GM12878 (cell line): ENCODE measurements around the gene CTNS. TPM values are rescaled to one million over a fixed set of nuclear protein-coding genes. Genes with fewer than 3 reads are reported as not detected.

Source experiments
- ATAC-seq: fragments of 200-7000 bp; cut with Tn5 transposase; 3 replicates; pipeline ENCODE4 v1.9.1; 2020; ENCODE audit warnings: mild to moderate bottlenecking, moderate library complexity
- BruUV-seq: library from RNA; stranded (reverse); fragments of 400-500 nt; replicated peaks from 2 replicates; lab custom pipeline; 2021; lab: Mats Ljungman, UMichigan
- CTCF ChIA-PET: fragments of 300-600 bp; sonication (Branson Sonifier 250); formaldehyde crosslinking; extraction: SDS; loops from one replicate; lab custom pipeline; 2021; ENCODE audit warnings: inconsistent platforms; lab: Yijun Ruan, JAX
- POLR2A ChIA-PET: fragments of 350-600 bp; formaldehyde crosslinking; extraction: SDS; loops from one replicate; lab custom pipeline; 2021; ENCODE audit warnings: inconsistent platforms; lab: Charles Lee
- RAD21 ChIA-PET: fragments of 300-600 bp; sonication (Branson Sonifier 250); formaldehyde crosslinking; loops from one replicate; lab custom pipeline; 2023; ENCODE audit warnings: antibody characterized with exemption; ENCODE audit not compliant: unreplicated experiment; lab: Charles Lee
- SMC1A ChIA-PET: fragments of 300-600 bp; sonication (Branson Sonifier 250); formaldehyde crosslinking; loops from one replicate; lab custom pipeline; 2023; ENCODE audit not compliant: unreplicated experiment, uncharacterized antibody; lab: Charles Lee
- DNase-seq: peaks from one replicate; pipeline ENCODE4 v3.0.0-alpha.2; 2011; ENCODE audit warnings: low read depth, low spot score
- FAIRE-seq: peaks from 3 replicates; lab custom pipeline; 2011; peaks lifted over from hg19 to GRCh38; lab: Jason Lieb, UNC
- H2AFZ ChIP-seq: 2 replicates; pipeline ENCODE4 v1.6.0; 2011; ENCODE audit warnings: low read depth, low read length, control low read depth; ENCODE audit not compliant: control insufficient read depth
- H3K27ac ChIP-seq: 2 replicates; pipeline ENCODE4 v1.5.1; 2011; ENCODE audit warnings: control low read depth; ENCODE audit not compliant: control insufficient read depth, insufficient read depth
- H3K27me3 ChIP-seq, 2 experiments: replicated peaks in 1 of 2; 2 replicates each; pipeline versions ENCODE4 v1.6.0 to v1.6.1; 2011; ENCODE audit warnings: low read length in 1 of 2; ENCODE audit not compliant: control insufficient read depth in 2 of 2, insufficient read depth in 2 of 2
- H3K36me3 ChIP-seq, 2 experiments: 2 replicates each; pipeline ENCODE4 v1.5.1; 2011; ENCODE audit warnings: low read length in 1 of 2; ENCODE audit not compliant: control insufficient read depth in 2 of 2, insufficient read depth in 2 of 2
- H3K4me1 ChIP-seq: 2 replicates; pipeline ENCODE4 v1.6.1; 2011; ENCODE audit warnings: mild to moderate bottlenecking, low read length, moderate library complexity, mixed read lengths; ENCODE audit not compliant: control insufficient read depth, insufficient read depth
- H3K4me2 ChIP-seq: 2 replicates; pipeline ENCODE4 v1.6.0; 2011; ENCODE audit warnings: control low read depth; ENCODE audit not compliant: control insufficient read depth, insufficient read depth
- H3K4me3 ChIP-seq: fragments of 200-600 bp; sonication (generic); 2 replicates; pipeline ENCODE4 v1.5.1; 2016
- H3K79me2 ChIP-seq: 2 replicates; pipeline ENCODE4 v1.6.0; 2011; ENCODE audit warnings: low read length; ENCODE audit not compliant: control insufficient read depth, insufficient read depth
- H3K9ac ChIP-seq: 2 replicates; pipeline ENCODE4 v1.8.0; 2011; ENCODE audit warnings: low read length, control low read depth, mixed read lengths; ENCODE audit not compliant: control insufficient read depth, insufficient read depth
- H3K9me3 ChIP-seq: replicated peaks from 3 replicates; pipeline ENCODE4 v1.5.1; 2011; ENCODE audit warnings: mild to moderate bottlenecking, low read length; ENCODE audit not compliant: control insufficient read depth, insufficient read depth
- H4K20me1 ChIP-seq: 2 replicates; pipeline ENCODE4 v1.6.0; 2011; ENCODE audit not compliant: control insufficient read depth, insufficient read depth
- ASH2L ChIP-seq: fragments of 300-600, 200-600 bp; sonication (generic); IDR thresholded peaks from 2 replicates; pipeline ENCODE4 v1.6.1; 2017; ENCODE audit warnings: low read depth, mild to moderate bottlenecking, borderline replicate concordance
- BRCA1 ChIP-seq: IDR thresholded peaks from 2 replicates; pipeline ENCODE4 v1.6.1; 2011; ENCODE audit warnings: low read depth, low read length, improper control_type of control experiment
- CBX5 ChIP-seq: sonication (generic); IDR thresholded peaks from 2 replicates; pipeline ENCODE4 v1.6.1; 2016; ENCODE audit warnings: low read depth, moderate library complexity, mild to moderate bottlenecking, inconsistent platforms
- IKZF2 ChIP-seq, 2 experiments: fragments of 450-650 bp; IDR thresholded peaks; 2 replicates each; pipeline ENCODE4 v1.6.1; 2017; ENCODE audit warnings: mild to moderate bottlenecking in 2 of 2, moderate library complexity in 2 of 2
- MYB ChIP-seq: fragments of 150-350 bp; IDR thresholded peaks from 2 replicates; pipeline ENCODE4 v1.6.1; 2014; ENCODE audit warnings: mild to moderate bottlenecking, low read depth, low read length, borderline replicate concordance
- MYC ChIP-seq: IDR thresholded peaks from 2 replicates; pipeline ENCODE4 v1.6.1; 2011; ENCODE audit warnings: mild to moderate bottlenecking, low read length, moderate library complexity, inconsistent platforms; ENCODE audit not compliant: insufficient read depth, insufficient replicate concordance, insufficient read length, severe bottlenecking
- POU2F2 ChIP-seq: IDR thresholded peaks from 3 replicates; pipeline ENCODE4 v1.6.1; 2011; ENCODE audit warnings: low read depth, mild to moderate bottlenecking, low read length, borderline replicate concordance
- WGBS: methylation state at CpG from one replicate; pipeline ENCODE4 v1.1.6; 2016; ENCODE audit warnings: low lambda C conversion rate; ENCODE audit not compliant: insufficient replicate concordance, insufficient coverage; ENCODE audit errors: missing lambda C conversion rate; 5-methylcytosine and 5-hydroxymethylcytosine counted together
- in situ Hi-C: fragments of 300-500 bp; cut with MboI; formaldehyde crosslinking; loops from 9 replicates; pipeline ENCODE4 v1.14.3; 2018; ENCODE audit warnings: mixed read lengths
- intact Hi-C: fragments of 100-400 bp; cut with micrococcal nuclease; formaldehyde crosslinking; loops from one replicate; pipeline ENCODE4 v1.14.2; 2022; ENCODE audit not compliant: unreplicated experiment
- polyA plus RNA-seq, 11 experiments: library from polyadenylated mRNA; depleted of rRNA in 4 of 11; unstranded in 6 of 11; stranded (reverse) in 5 of 11; fragments of >200 nt; fragmentation: Nextera tagmentation in 4 of 11; fragmentation: Illumina TruSeq in 1 of 11; extraction: Ambion mirVana in 4 of 11; extraction: Trizol in 1 of 11; gene quantifications; 1 replicate in 1 of 11; 2 replicates in 10 of 11; pipeline versions ENCODE4 v1.2.1 to v1.2.3, GENCODE V29; 2011 to 2016; ENCODE audit warnings: inconsistent platforms in 2 of 11, missing spikeins in 2 of 11, low read depth in 1 of 11
- total RNA-seq, 4 experiments: library from RNA; depleted of rRNA in 3 of 4; stranded (reverse); fragments of >200 nt in 3 of 4; fragmentation: Illumina TruSeq in 1 of 4; extraction: Trizol in 1 of 4; gene quantifications; 2 replicates each; pipeline versions ENCODE4 v1.2.1 to v1.2.3, GENCODE V29; 2013 to 2021
- TF ChIP-seq, protein P1 (sequence below): fragments of 150-350 bp; IDR thresholded peaks from 2 replicates; pipeline ENCODE4 v1.6.1; 2016; ENCODE audit warnings: low read depth, low read length

Gene CTNS
- total and polyA plus RNA-seq, 10 of the 15 experiments (the other 5 are each of a cell fraction or from before 2014, with no cell fraction given), result 0.92 to 10.7 (median 6.4) TPM

DNA sequence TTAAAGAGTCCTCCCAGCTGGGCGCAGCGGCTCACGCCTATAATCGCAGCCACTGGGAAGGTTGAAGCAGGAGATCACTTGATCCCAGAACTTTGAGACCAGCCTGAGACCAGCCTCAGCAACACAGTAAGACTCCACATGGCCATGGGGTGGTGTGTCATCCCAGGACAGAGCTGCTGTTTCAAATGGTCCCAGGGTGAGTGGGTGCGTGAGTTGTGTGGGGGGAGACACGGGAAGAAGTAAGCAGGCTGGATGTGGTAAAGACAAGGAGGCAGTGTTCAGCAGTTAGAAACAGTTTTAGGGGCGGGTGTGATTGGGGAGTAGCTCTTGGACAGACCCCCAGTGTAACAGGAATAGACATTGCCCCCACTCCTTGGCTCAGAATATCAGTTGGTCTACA lies 4.3 kb upstream of the CTNS start:
- ATAC-seq, result no peak
- no peak overlapping the region for H3K9ac ChIP-seq
- no peak for TF ChIP-seq ASH2L
- TF ChIP-seq MYB, result no peak
- TF ChIP-seq POU2F2, result no peak
- no peak for TF ChIP-seq CBX5
- no peak for TF ChIP-seq MYC
- TF ChIP-seq, protein P1, sequence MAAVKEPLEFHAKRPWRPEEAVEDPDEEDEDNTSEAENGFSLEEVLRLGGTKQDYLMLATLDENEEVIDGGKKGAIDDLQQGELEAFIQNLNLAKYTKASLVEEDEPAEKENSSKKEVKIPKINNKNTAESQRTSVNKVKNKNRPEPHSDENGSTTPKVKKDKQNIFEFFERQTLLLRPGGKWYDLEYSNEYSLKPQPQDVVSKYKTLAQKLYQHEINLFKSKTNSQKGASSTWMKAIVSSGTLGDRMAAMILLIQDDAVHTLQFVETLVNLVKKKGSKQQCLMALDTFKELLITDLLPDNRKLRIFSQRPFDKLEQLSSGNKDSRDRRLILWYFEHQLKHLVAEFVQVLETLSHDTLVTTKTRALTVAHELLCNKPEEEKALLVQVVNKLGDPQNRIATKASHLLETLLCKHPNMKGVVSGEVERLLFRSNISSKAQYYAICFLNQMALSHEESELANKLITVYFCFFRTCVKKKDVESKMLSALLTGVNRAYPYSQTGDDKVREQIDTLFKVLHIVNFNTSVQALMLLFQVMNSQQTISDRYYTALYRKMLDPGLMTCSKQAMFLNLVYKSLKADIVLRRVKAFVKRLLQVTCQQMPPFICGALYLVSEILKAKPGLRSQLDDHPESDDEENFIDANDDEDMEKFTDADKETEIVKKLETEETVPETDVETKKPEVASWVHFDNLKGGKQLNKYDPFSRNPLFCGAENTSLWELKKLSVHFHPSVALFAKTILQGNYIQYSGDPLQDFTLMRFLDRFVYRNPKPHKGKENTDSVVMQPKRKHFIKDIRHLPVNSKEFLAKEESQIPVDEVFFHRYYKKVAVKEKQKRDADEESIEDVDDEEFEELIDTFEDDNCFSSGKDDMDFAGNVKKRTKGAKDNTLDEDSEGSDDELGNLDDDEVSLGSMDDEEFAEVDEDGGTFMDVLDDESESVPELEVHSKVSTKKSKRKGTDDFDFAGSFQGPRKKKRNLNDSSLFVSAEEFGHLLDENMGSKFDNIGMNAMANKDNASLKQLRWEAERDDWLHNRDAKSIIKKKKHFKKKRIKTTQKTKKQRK, result no peak
- TF ChIP-seq IKZF2 (IDR thresholded peaks at IDR 0.05), result no peak
- no peak for TF ChIP-seq BRCA1
- TF ChIP-seq, all 136 proteins: peak for 0
- CTCF ChIA-PET, result interaction anchor here (1.2 kb wide), 1 partner anchor 28 kb away, joined by 4 read pairs; no protein-coding TSS in a partner anchor
- H4K20me1 ChIP-seq, result no peaks in the 10 kb centered on the region
- H3K27me3 ChIP-seq, result no peaks in the 10 kb centered on the region
- DNase-seq, result no peak
- intact Hi-C loops (no loop called here), in situ Hi-C loops (no loop called here)
- H3K27ac ChIP-seq, result no peak overlapping the region
- peaks cover 12% of the 10 kb centered on the region for H3K79me2 ChIP-seq
- no peak for FAIRE-seq
- no TSS peak for BruUV-seq
- H2AFZ ChIP-seq, result no peak overlapping the region
- SMC1A ChIA-PET, result no interaction called here
- no peak overlapping the region for H3K4me3 ChIP-seq
- no peaks in the 10 kb centered on the region for H3K9me3 ChIP-seq
- no peaks in the 10 kb centered on the region; a peak in 2 of 4 replicates for H3K36me3 ChIP-seq
- H3K4me2 ChIP-seq, result no peak overlapping the region
- H3K4me1 ChIP-seq, result no peaks in the 10 kb centered on the region; the same call in 1 of the 2 replicates
- POLR2A ChIA-PET, result interaction anchor here (0.6 kb wide), 1 partner anchor 110 kb away, joined by 5 read pairs; no protein-coding TSS in a partner anchor
- RAD21 ChIA-PET, result no interaction called here
- WGBS, result 95% methylated on average over 7 of the region's 7 CpGs
